Astrocyte (in vitro differentiated cells and primary cell): ENCODE measurements around the gene TMEM52B.

Source experiments
- CTCF ChIP-seq: IDR thresholded peaks from 2 replicates; pipeline ENCODE4 v1.5.1; 2011; ENCODE audit warnings: low read depth, mild to moderate bottlenecking, inconsistent platforms, low read length, moderate library complexity; ENCODE audit not compliant: insufficient read depth
- EZH2 ChIP-seq: IDR thresholded peaks from 2 replicates; pipeline ENCODE4 v1.6.1; 2012; ENCODE audit warnings: mild to moderate bottlenecking, low read length, inconsistent platforms; ENCODE audit not compliant: insufficient read depth

- TF ChIP-seq CTCF (peak; percentile 69), EZH2 (no peak)
Measured at GRCh38 chr12:10153271-10154144, 25.3 kb upstream of the TMEM52B start.
